HepG2 (cell line): ENCODE measurements around the gene RASSF4. TPM values are rescaled to one million over a fixed set of nuclear protein-coding genes. Genes with fewer than 3 reads are reported as not detected.

Experiments
- CBFB ChIP-seq: sonication (generic); formaldehyde crosslinking; IDR thresholded peaks from 2 replicates; pipeline ENCODE4 v1.4.0; 2020; ENCODE audit warnings: missing genetic modification reagents
- ESRRA ChIP-seq: sonication (generic); formaldehyde crosslinking; IDR thresholded peaks from 2 replicates; pipeline ENCODE4 v1.5.1; 2020; ENCODE audit warnings: mild to moderate bottlenecking, low read depth, missing genetic modification reagents
- FIP1L1 ChIP-seq: fragments of 200-400 bp; formaldehyde crosslinking; IDR thresholded peaks from 2 replicates; pipeline ENCODE4 v1.6.1; 2018; ENCODE audit warnings: low read depth, mild to moderate bottlenecking, low read length, moderate library complexity, borderline replicate concordance; ENCODE audit not compliant: insufficient read depth
- HDAC2 ChIP-seq: sonication (generic); formaldehyde crosslinking; IDR thresholded peaks from 2 replicates; pipeline ENCODE4 v1.4.0; 2020; ENCODE audit warnings: missing genetic modification reagents
- KDM2A ChIP-seq: sonication (generic); formaldehyde crosslinking; IDR thresholded peaks from 2 replicates; pipeline ENCODE4 v1.4.0; 2020; ENCODE audit warnings: low read depth, missing genetic modification reagents, borderline replicate concordance
- NR2F6 ChIP-seq, 2 experiments: IDR thresholded peaks; 2 replicates each; pipeline ENCODE4 v1.6.1; 2016; ENCODE audit warnings: antibody characterized with exemption in 1 of 2, mild to moderate bottlenecking in 1 of 2
- RARA ChIP-seq: IDR thresholded peaks from 2 replicates; pipeline ENCODE4 v1.6.1; 2016; ENCODE audit warnings: missing genetic modification reagents, missing compliant biosample characterization
- RARG ChIP-seq: sonication (generic); formaldehyde crosslinking; IDR thresholded peaks from 2 replicates; pipeline ENCODE4 v1.4.0; 2020; ENCODE audit warnings: low read depth, mild to moderate bottlenecking, missing genetic modification reagents
- SALL1 ChIP-seq: sonication (generic); formaldehyde crosslinking; IDR thresholded peaks from 2 replicates; pipeline ENCODE4 v1.8.0; 2022; ENCODE audit warnings: mild to moderate bottlenecking, missing genetic modification reagents
- TOE1 ChIP-seq: sonication (generic); formaldehyde crosslinking; IDR thresholded peaks from 2 replicates; pipeline ENCODE4 v1.4.0; 2020; ENCODE audit warnings: mild to moderate bottlenecking, missing genetic modification reagents
- ZNF101 ChIP-seq: sonication (generic); formaldehyde crosslinking; IDR thresholded peaks from 2 replicates; pipeline ENCODE4 v1.4.0; 2020; ENCODE audit warnings: mild to moderate bottlenecking, low read depth, missing genetic modification reagents, borderline replicate concordance
- ZNF292 ChIP-seq: sonication (generic); formaldehyde crosslinking; IDR thresholded peaks from 2 replicates; pipeline ENCODE4 v1.8.1; 2022; ENCODE audit warnings: mild to moderate bottlenecking, low read depth, missing genetic modification reagents, borderline replicate concordance
- polyA plus RNA-seq, 8 experiments: library from polyadenylated mRNA; depleted of rRNA in 3 of 8; stranded (reverse) in 7 of 8; unstranded in 1 of 8; fragments of >200 nt; fragmentation: Illumina TruSeq in 4 of 8; extraction: Trizol in 4 of 8; gene quantifications; 2 replicates each; pipeline versions ENCODE4 v1.2.1 to v1.2.3, GENCODE V29; 2011 to 2016; ENCODE audit warnings: low read depth in 4 of 8, missing spikeins in 1 of 8, mixed read lengths in 1 of 8; ENCODE audit not compliant: insufficient read depth in 1 of 8
- total RNA-seq, 5 experiments: library from RNA; depleted of rRNA; stranded (reverse); fragments of >200 nt; fragmentation: Illumina TruSeq; extraction: Trizol; gene quantifications; 2 replicates each; pipeline ENCODE4 v1.2.3, GENCODE V29; 2016; ENCODE audit warnings: low read depth in 1 of 5
- TF ChIP-seq, protein P1 (sequence below): sonication (generic); formaldehyde crosslinking; IDR thresholded peaks from 2 replicates; pipeline ENCODE4 v1.9.0; 2022; ENCODE audit warnings: missing genetic modification reagents, mild to moderate bottlenecking, borderline replicate concordance
- TF ChIP-seq, protein P2 (sequence below): sonication (generic); formaldehyde crosslinking; IDR thresholded peaks from 2 replicates; pipeline ENCODE4 v1.5.1; 2020; ENCODE audit warnings: mild to moderate bottlenecking, missing genetic modification reagents, moderate library complexity
- TF ChIP-seq, protein P3 (sequence below): sonication (generic); formaldehyde crosslinking; IDR thresholded peaks from 2 replicates; pipeline ENCODE4 v1.4.0; 2020; ENCODE audit warnings: mild to moderate bottlenecking, missing genetic modification reagents, borderline replicate concordance
- TF ChIP-seq, protein P4 (sequence below): IDR thresholded peaks from 2 replicates; pipeline ENCODE4 v1.6.1; 2012; ENCODE audit warnings: low read depth, low read length, improper control_type of control experiment
- TF ChIP-seq, protein P5 (sequence below): sonication (generic); formaldehyde crosslinking; IDR thresholded peaks from 2 replicates; pipeline ENCODE4 v1.5.0; 2020; ENCODE audit warnings: missing genetic modification reagents, mild to moderate bottlenecking, borderline replicate concordance
- TF ChIP-seq, protein P6 (sequence below): sonication (generic); formaldehyde crosslinking; IDR thresholded peaks from 2 replicates; pipeline ENCODE4 v1.5.0; 2020; ENCODE audit warnings: missing genetic modification reagents

Gene RASSF4
- total and polyA plus RNA-seq, 2 of the 13 experiments (the other 11 are each of a cell fraction or from before 2014, with no cell fraction given), result 34.0 to 51.7 TPM

DNA sequence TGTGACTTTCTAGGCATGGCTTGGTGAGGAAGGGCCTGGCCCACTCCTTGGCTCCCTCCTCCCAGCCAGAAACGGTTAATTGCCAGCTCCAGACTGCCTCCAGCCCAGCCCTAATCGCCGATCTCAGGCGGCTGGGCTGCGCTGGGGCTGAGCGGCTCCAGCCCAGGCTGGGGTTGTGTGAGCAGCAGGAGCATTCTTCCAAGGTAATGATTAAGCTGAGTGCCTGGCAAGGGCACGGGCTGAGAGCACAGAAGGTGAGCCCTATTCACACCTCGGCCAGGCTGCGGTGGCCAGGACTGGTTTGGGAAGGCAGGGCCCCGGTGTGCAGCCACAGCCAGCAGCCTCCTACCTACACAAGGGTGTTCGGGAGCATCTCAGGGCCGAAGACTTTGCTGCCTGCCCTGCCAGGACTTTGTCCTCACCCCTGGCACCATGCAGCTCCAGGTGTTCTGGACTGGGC, 48.5 kb upstream of the RASSF4 start, which contains the start of gene TMEM72 (continued):
- TF ChIP-seq, protein P1, sequence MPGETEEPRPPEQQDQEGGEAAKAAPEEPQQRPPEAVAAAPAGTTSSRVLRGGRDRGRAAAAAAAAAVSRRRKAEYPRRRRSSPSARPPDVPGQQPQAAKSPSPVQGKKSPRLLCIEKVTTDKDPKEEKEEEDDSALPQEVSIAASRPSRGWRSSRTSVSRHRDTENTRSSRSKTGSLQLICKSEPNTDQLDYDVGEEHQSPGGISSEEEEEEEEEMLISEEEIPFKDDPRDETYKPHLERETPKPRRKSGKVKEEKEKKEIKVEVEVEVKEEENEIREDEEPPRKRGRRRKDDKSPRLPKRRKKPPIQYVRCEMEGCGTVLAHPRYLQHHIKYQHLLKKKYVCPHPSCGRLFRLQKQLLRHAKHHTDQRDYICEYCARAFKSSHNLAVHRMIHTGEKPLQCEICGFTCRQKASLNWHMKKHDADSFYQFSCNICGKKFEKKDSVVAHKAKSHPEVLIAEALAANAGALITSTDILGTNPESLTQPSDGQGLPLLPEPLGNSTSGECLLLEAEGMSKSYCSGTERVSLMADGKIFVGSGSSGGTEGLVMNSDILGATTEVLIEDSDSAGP, result peak; percentile 85; the same call in 1 of the 2 replicates
- TF ChIP-seq ZNF292 (peak; percentile 86), TOE1 (no peak), HDAC2 (peak; percentile 49; the same call in 1 of the 2 replicates), RARG (CRISPR knock-in tag) (no peak), FIP1L1 (no peak), NR2F6 (IDR thresholded peaks at IDR 0.05) (no peak), NR2F6 (CRISPR knock-in tag; IDR thresholded peaks at IDR 0.05) (0 out of 2 replicates have a peak, but pooled peaks have one; percentile 12), SALL1 (CRISPR knock-in tag) (0 out of 2 replicates have a peak, but pooled peaks have one; percentile 54), KDM2A (peak; percentile 45; the same call in 1 of the 2 replicates), ZNF101 (CRISPR knock-in tag) (no peak), ESRRA (0 out of 2 replicates have a peak, but pooled peaks have one; percentile 40), CBFB (CRISPR knock-in tag) (no peak), RARA (CRISPR knock-in tag) (peak; percentile 26; the same call in 1 of the 2 replicates)
- TF ChIP-seq, protein P2, sequence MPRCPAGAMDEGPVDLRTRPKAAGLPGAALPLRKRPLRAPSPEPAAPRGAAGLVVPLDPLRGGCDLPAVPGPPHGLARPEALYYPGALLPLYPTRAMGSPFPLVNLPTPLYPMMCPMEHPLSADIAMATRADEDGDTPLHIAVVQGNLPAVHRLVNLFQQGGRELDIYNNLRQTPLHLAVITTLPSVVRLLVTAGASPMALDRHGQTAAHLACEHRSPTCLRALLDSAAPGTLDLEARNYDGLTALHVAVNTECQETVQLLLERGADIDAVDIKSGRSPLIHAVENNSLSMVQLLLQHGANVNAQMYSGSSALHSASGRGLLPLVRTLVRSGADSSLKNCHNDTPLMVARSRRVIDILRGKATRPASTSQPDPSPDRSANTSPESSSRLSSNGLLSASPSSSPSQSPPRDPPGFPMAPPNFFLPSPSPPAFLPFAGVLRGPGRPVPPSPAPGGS, result no peak
- TF ChIP-seq, protein P3, sequence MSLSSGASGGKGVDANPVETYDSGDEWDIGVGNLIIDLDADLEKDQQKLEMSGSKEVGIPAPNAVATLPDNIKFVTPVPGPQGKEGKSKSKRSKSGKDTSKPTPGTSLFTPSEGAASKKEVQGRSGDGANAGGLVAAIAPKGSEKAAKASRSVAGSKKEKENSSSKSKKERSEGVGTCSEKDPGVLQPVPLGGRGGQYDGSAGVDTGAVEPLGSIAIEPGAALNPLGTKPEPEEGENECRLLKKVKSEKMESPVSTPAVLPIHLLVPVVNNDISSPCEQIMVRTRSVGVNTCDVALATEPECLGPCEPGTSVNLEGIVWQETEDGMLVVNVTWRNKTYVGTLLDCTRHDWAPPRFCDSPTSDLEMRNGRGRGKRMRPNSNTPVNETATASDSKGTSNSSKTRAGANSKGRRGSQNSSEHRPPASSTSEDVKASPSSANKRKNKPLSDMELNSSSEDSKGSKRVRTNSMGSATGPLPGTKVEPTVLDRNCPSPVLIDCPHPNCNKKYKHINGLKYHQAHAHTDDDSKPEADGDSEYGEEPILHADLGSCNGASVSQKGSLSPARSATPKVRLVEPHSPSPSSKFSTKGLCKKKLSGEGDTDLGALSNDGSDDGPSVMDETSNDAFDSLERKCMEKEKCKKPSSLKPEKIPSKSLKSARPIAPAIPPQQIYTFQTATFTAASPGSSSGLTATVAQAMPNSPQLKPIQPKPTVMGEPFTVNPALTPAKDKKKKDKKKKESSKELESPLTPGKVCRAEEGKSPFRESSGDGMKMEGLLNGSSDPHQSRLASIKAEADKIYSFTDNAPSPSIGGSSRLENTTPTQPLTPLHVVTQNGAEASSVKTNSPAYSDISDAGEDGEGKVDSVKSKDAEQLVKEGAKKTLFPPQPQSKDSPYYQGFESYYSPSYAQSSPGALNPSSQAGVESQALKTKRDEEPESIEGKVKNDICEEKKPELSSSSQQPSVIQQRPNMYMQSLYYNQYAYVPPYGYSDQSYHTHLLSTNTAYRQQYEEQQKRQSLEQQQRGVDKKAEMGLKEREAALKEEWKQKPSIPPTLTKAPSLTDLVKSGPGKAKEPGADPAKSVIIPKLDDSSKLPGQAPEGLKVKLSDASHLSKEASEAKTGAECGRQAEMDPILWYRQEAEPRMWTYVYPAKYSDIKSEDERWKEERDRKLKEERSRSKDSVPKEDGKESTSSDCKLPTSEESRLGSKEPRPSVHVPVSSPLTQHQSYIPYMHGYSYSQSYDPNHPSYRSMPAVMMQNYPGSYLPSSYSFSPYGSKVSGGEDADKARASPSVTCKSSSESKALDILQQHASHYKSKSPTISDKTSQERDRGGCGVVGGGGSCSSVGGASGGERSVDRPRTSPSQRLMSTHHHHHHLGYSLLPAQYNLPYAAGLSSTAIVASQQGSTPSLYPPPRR (CRISPR knock-in tag), result peak; percentile 31; the same call in 1 of the 2 replicates
- TF ChIP-seq, protein P4, sequence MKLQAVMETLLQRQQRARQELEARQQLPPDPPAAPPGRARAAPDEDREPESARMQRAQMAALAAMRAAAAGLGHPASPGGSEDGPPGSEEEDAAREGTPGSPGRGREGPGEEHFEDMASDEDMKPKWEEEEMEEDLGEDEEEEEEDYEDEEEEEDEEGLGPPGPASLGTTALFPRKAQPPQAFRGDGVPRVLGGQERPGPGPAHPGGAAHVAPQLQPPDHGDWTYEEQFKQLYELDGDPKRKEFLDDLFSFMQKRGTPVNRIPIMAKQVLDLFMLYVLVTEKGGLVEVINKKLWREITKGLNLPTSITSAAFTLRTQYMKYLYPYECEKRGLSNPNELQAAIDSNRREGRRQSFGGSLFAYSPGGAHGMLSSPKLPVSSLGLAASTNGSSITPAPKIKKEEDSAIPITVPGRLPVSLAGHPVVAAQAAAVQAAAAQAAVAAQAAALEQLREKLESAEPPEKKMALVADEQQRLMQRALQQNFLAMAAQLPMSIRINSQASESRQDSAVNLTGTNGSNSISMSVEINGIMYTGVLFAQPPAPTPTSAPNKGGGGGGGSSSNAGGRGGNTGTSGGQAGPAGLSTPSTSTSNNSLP, result no peak
- TF ChIP-seq, protein P5, sequence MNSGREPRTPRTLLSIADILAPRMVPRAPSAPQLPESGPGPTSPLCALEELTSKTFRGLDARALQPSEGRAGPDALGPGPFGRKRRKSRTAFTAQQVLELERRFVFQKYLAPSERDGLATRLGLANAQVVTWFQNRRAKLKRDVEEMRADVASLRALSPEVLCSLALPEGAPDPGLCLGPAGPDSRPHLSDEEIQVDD (CRISPR knock-in tag), result 0 out of 2 replicates have a peak, but pooled peaks have one; percentile 42
- TF ChIP-seq, protein P6, sequence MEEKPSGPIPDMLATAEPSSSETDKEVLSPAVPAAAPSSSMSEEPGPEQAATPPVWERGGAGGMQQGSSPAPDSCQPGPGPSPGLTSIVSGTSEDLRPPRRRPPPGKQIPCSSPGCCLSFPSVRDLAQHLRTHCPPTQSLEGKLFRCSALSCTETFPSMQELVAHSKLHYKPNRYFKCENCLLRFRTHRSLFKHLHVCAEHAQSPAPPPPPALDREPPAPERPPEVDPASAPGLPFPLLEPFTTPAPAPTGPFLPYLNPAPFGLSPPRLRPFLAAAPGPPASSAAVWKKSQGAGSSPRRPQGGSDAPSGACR (CRISPR knock-in tag), result no peak
